Activated CD8-positive, alpha-beta memory T cell treated with anti-CD3 and anti-CD28 coated beads, Interleukin-2, amount 10 ng/mL, durations not matched to agents 7 days and 5 days (primary cell): ENCODE results near the gene GRIFIN. TPM values are rescaled to one million over a fixed set of nuclear protein-coding genes. Genes with fewer than 3 reads are reported as not detected.

Experiments used
- ATAC-seq: fragments of 150-1000 bp; cut with Tn5 transposase; one replicate; pipeline ENCODE4 v1.10.0; 2021; ENCODE audit warnings: moderate library complexity
- CTCF ChIA-PET: fragments of 350-600 bp; sonication (Branson Sonifier 250); formaldehyde crosslinking; loops from one replicate; lab custom pipeline; 2021; ENCODE audit warnings: antibody characterized with exemption; lab: Charles Lee
- DNase-seq: peaks from one replicate; pipeline ENCODE4 v3.0.0-alpha.2; 2020
- H3K27ac Mint-ChIP-seq: one replicate; pipeline ENCODE4 v1.8.0; 2021; ENCODE audit warnings: mild to moderate bottlenecking, mixed read lengths
- H3K27me3 Mint-ChIP-seq: one replicate; pipeline ENCODE4 v1.8.0; 2021; ENCODE audit warnings: mixed read lengths
- H3K36me3 Mint-ChIP-seq: one replicate; pipeline ENCODE4 v1.8.0; 2021; ENCODE audit warnings: mild to moderate bottlenecking, mixed read lengths
- H3K4me1 Mint-ChIP-seq: one replicate; pipeline ENCODE4 v1.8.0; 2021; ENCODE audit warnings: mixed read lengths
- H3K4me3 Mint-ChIP-seq: one replicate; pipeline ENCODE4 v1.8.0; 2021; ENCODE audit warnings: mild to moderate bottlenecking, moderate library complexity, mixed read lengths
- H3K9me3 Mint-ChIP-seq: one replicate; pipeline ENCODE4 v1.8.0; 2022; ENCODE audit warnings: low read depth, mixed read lengths
- total RNA-seq, 2 experiments: library from RNA; stranded (reverse); gene quantifications; one replicate each; pipeline ENCODE4 v1.2.3, GENCODE V29; 2021

GRIFIN gene
- total RNA-seq, 2 experiments from 2014 or later: not detected

DNA sequence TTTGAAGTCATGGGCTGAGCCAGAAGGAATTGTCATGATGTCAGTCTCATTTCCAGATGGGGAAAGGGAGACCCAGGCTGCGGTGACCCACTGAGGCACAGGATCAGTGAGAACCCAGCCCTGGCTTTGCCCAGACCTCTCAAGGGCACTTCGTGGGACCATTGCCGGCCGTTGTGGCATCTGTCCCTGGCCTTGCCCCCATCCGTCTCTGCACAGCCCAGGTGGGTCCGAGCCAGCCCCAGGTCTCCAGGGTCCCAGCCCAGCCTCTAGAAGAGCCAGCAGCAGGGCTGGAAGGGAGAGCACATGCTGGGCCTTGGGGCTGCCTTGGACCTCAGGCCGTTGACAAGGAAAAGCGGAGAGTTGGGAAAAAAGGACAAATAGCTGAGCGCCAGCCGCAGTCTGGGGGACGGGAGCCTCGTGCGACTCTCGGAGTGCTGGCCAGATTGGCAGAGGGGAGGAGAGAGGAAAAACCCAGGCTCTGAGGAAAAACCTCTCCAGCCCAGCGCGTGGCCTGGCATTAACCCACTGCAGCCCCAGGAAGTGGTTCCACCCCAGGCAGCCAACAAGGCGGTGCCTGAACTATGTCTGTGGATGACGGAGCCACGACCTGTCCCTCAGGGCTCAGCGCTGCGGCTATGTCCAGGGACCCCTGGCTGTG lies 30.2 kb downstream of the GRIFIN start:
- DNase-seq (no peak), ATAC-seq (no peak)
- Mint-ChIP-seq H3K27ac (no peak overlapping the region), H3K27me3 (no peaks in the 10 kb centered on the region), H3K4me1 (peaks cover 8% of the 10 kb centered on the region), H3K4me3 (no peak overlapping the region), H3K9me3 (no peaks in the 10 kb centered on the region), H3K36me3 (peaks cover 8% of the 10 kb centered on the region)
- CTCF ChIA-PET: no interaction called here

GRCh38 chr7:2445047-2445446 lies 31.2 kb downstream of the GRIFIN start:
- no peak for ATAC-seq
- CTCF ChIA-PET: no interaction called here
- no peak overlapping the region for H3K27ac Mint-ChIP-seq

GRCh38 chr7:2444476-2444875 lies 31.7 kb downstream of the GRIFIN start:
- Mint-ChIP-seq H3K36me3 (peaks cover 13% of the 10 kb centered on the region), H3K4me1 (peaks cover 16% of the 10 kb centered on the region), H3K4me3 (no peak overlapping the region), H3K27me3 (no peaks in the 10 kb centered on the region), H3K9me3 (no peaks in the 10 kb centered on the region), H3K27ac (no peak overlapping the region)
- DNase-seq (no peak), ATAC-seq (no peak)
- CTCF ChIA-PET: no interaction called here

More at GRCh38 chr7:2445047-2445446, 31.2 kb downstream of the GRIFIN start:
- H3K9me3 Mint-ChIP-seq: no peaks in the 10 kb centered on the region
- no peak overlapping the region for H3K4me3 Mint-ChIP-seq
- H3K36me3 Mint-ChIP-seq: peaks cover 11% of the 10 kb centered on the region
- no peaks in the 10 kb centered on the region for H3K27me3 Mint-ChIP-seq
- DNase-seq: no peak
- H3K4me1 Mint-ChIP-seq: peaks cover 14% of the 10 kb centered on the region

DNA sequence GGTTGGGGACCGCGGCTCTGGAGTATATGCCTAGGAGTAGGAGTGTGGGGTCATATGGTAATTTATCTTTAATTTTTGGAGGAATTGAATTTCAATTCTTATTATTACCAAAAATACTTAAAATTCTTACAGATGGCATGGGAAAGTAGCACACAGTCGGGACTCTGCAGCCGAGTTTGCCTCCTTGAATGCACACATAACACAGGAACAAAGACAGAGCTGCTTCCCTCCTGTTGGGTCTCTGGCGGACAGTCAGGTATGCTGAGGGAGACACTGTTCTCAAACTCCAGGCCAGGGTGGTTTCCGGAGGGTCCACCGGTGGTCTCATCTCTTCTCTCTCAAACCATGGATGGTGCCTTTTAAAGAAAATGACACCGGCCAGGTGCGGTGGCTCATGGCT lies 32.7 kb downstream of the GRIFIN start:
- H3K27ac Mint-ChIP-seq: no peak overlapping the region
- H3K4me1 Mint-ChIP-seq: peaks cover 16% of the 10 kb centered on the region
- CTCF ChIA-PET: interaction anchor here (2.2 kb wide), 1 partner anchor 12 kb away, joined by 4 read pairs; no protein-coding TSS in a partner anchor

DNA sequence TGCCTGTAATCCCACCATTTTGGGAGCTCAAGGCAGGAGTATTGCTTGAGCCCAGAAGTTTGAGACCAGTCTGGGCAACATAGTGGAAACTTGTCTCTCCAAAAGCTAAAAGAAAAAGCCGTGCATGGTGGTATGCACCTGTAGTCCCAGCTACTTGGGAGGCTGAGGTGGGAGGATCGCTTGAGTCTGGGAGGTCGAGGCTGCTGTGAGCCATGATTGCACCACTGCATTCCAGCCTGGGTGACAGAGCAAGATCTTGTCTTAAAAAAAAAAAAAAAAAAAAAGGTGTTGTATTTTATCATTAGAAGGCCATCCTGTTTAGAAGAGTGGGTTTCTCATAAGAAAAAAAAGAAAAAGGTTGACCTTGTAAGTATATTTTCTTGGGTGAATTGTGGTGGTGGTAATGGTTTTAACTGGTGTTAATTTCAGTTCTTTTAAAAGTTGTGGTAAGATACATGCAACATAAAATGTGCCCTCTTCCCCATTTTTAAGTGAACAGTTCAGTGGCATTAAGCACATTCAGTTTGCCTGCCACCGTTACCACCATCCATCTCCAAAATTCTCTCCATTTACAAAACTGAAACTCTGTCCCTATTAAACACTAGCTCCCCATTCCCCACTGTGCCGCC lies 34.7 kb downstream of the GRIFIN start:
- CTCF ChIA-PET: interaction anchor here (1.2 to 2.2 kb wide), 2 partner anchors 10 kb away, joined by 4 read pairs; no protein-coding TSS in a partner anchor
- DNase-seq: no peak
- no peak overlapping the region for H3K4me3 Mint-ChIP-seq
- H3K9me3 Mint-ChIP-seq: no peaks in the 10 kb centered on the region
- no peak overlapping the region for H3K27ac Mint-ChIP-seq
- peaks cover 16% of the 10 kb centered on the region for H3K4me1 Mint-ChIP-seq
- H3K27me3 Mint-ChIP-seq: no peaks in the 10 kb centered on the region
- ATAC-seq: no peak
- peaks cover 22% of the 10 kb centered on the region for H3K36me3 Mint-ChIP-seq

More for the DNA sequence above, 32.7 kb downstream of the GRIFIN start:
- H3K27me3 Mint-ChIP-seq: no peaks in the 10 kb centered on the region
- H3K36me3 Mint-ChIP-seq: peaks cover 16% of the 10 kb centered on the region
- no peak overlapping the region for H3K4me3 Mint-ChIP-seq
- ATAC-seq (no peak), DNase-seq (no peak)
- H3K9me3 Mint-ChIP-seq: no peaks in the 10 kb centered on the region

- no peak for ATAC-seq
- Mint-ChIP-seq H3K27me3 (no peaks in the 10 kb centered on the region), H3K4me3 (no peak overlapping the region), H3K36me3 (peaks cover 28% of the 10 kb centered on the region), H3K27ac (no peak overlapping the region), H3K4me1 (peaks cover 16% of the 10 kb centered on the region), H3K9me3 (no peaks in the 10 kb centered on the region)
- CTCF ChIA-PET: no interaction called here
- DNase-seq: no peak
Observed at GRCh38 chr7:2440608-2441245, 35.5 kb downstream of the GRIFIN start.

- Mint-ChIP-seq H3K27ac (no peak overlapping the region), H3K9me3 (no peaks in the 10 kb centered on the region), H3K36me3 (peaks cover 39% of the 10 kb centered on the region), H3K27me3 (no peaks in the 10 kb centered on the region), H3K4me3 (no peak overlapping the region), H3K4me1 (peaks cover 17% of the 10 kb centered on the region)
- ATAC-seq (no peak), DNase-seq (no peak)
- CTCF ChIA-PET: no interaction called here
Observed at GRCh38 chr7:2438775-2439174, 37.4 kb downstream of the GRIFIN start.

GRCh38 chr7:2438186-2438585 lies 38.0 kb downstream of the GRIFIN start:
- CTCF ChIA-PET: no interaction called here
- Mint-ChIP-seq H3K4me3 (no peak overlapping the region), H3K36me3 (peaks cover 45% of the 10 kb centered on the region), H3K27me3 (no peaks in the 10 kb centered on the region), H3K9me3 (no peaks in the 10 kb centered on the region), H3K27ac (no peak overlapping the region), H3K4me1 (peaks cover 17% of the 10 kb centered on the region)
- ATAC-seq (no peak), DNase-seq (no peak)

DNA sequence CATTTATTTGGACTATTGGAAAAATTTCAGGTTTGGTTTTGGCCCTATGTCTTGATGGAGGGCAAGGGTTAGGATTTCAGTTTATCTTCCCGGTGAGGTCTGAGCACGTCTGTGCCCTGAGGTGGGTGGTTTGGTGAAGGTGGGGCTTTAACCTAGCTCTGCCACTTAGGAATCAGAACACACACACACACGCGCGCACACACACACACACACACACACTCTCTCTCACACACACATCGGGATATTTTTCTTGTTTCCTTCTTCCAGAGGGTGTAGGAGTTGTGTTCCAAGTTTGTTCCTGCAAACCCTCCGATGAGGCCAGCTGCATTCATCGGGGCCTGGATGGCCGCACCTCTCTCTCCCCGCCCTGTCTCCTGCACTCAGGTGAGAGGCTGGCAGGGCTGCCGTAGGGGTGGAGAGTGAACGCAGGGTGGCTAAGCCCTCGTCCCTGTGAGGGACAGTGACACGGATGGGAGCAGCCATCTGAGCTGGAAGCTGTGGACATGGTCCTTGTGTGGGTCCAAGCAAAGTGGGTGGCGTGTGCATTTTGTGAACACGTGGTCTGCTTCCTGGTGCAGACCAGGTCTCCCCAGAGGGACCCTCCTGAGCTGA lies 38.6 kb downstream of the GRIFIN start:
- Mint-ChIP-seq H3K36me3 (peaks cover 50% of the 10 kb centered on the region), H3K4me3 (no peak overlapping the region), H3K4me1 (peaks cover 17% of the 10 kb centered on the region), H3K27me3 (no peaks in the 10 kb centered on the region), H3K9me3 (no peaks in the 10 kb centered on the region), H3K27ac (no peak overlapping the region)
- CTCF ChIA-PET: interaction anchor here (1.0 to 2.2 kb wide), 2 partner anchors 12 to 31 kb away, joined by 4 to 5 read pairs; no protein-coding TSS in a partner anchor
- no peak for DNase-seq
- no peak for ATAC-seq

GRCh38 chr7:2437136-2437535 lies 39.1 kb downstream of the GRIFIN start:
- peaks cover 17% of the 10 kb centered on the region for H3K4me1 Mint-ChIP-seq
- no peaks in the 10 kb centered on the region for H3K9me3 Mint-ChIP-seq
- no peak for DNase-seq
- CTCF ChIA-PET: interaction anchor here (1.0 to 2.2 kb wide), 2 partner anchors 12 to 31 kb away, joined by 4 to 5 read pairs; no protein-coding TSS in a partner anchor
- H3K36me3 Mint-ChIP-seq: peaks cover 55% of the 10 kb centered on the region
- no peak for ATAC-seq
- H3K27me3 Mint-ChIP-seq: no peaks in the 10 kb centered on the region
- H3K4me3 Mint-ChIP-seq: no peak overlapping the region
- no peak overlapping the region for H3K27ac Mint-ChIP-seq

- Mint-ChIP-seq H3K4me1 (peaks cover 12% of the 10 kb centered on the region), H3K27ac (no peak overlapping the region)
Observed at GRCh38 chr7:2436341-2437104, 39.7 kb downstream of the GRIFIN start.

DNA sequence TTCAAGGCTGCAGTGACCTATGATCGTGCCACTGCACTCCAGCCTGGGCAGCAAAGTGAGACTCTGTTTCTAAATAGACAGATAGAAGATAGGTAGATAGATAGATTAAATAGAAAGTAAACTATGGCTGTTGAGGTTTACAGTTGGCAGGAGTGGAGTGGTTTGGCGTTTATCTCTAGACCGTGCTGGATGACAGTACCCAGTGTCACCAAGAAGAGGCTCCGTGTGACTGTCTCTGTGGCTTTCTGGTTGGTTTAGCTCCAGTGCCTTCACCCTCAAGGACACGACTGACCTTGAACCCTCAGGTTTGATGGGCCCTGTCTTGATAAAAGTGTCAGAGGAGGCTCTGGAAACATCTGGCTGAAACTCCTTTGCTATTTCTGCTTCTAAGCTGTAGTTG lies 41.1 kb downstream of the GRIFIN start:
- no peak overlapping the region for H3K4me3 Mint-ChIP-seq
- H3K27me3 Mint-ChIP-seq: no peaks in the 10 kb centered on the region
- CTCF ChIA-PET: interaction anchor here (0.6 to 1.1 kb wide), 2 partner anchors 17 to 914 kb away, joined by 3 read pairs; no protein-coding TSS in a partner anchor
- peaks cover 10% of the 10 kb centered on the region for H3K4me1 Mint-ChIP-seq
- no peak for DNase-seq
- no peak for ATAC-seq
- H3K36me3 Mint-ChIP-seq: peaks cover 63% of the 10 kb centered on the region
- no peak overlapping the region for H3K27ac Mint-ChIP-seq
- H3K9me3 Mint-ChIP-seq: peaks cover 5% of the 10 kb centered on the region

More at GRCh38 chr7:2436341-2437104, 39.7 kb downstream of the GRIFIN start:
- Mint-ChIP-seq H3K27me3 (no peaks in the 10 kb centered on the region), H3K9me3 (no peaks in the 10 kb centered on the region), H3K36me3 (peaks cover 56% of the 10 kb centered on the region), H3K4me3 (no peak overlapping the region)
- CTCF ChIA-PET: interaction anchor here (1.0 to 2.2 kb wide), 2 partner anchors 13 to 32 kb away, joined by 4 to 5 read pairs; no protein-coding TSS in a partner anchor
- ATAC-seq: no peak
- DNase-seq: no peak
